ENCODE data around the gene MCF2L.

MCF2L gene

DNA sequence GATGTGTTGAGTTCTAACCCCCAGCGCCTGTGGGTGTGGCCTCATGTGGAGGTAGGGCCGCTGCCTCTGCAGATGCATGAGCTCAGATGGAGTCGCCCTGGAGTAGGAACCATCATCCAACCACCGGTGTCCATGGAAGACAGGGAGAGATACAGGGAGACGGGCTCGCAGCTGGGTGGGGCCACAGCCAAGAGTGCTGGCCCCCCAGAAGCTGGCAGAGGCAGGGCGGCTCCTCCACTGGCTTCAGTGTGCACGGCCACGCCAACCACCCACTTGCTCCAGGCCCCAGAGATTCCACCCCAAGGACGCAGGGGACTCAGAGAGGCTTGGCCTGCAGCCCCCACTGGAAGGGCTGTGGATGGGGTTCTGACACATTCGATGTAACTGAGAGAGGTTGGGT is 5.4 kb upstream of the MCF2L start:
- no peak for DNase-seq

DNA sequence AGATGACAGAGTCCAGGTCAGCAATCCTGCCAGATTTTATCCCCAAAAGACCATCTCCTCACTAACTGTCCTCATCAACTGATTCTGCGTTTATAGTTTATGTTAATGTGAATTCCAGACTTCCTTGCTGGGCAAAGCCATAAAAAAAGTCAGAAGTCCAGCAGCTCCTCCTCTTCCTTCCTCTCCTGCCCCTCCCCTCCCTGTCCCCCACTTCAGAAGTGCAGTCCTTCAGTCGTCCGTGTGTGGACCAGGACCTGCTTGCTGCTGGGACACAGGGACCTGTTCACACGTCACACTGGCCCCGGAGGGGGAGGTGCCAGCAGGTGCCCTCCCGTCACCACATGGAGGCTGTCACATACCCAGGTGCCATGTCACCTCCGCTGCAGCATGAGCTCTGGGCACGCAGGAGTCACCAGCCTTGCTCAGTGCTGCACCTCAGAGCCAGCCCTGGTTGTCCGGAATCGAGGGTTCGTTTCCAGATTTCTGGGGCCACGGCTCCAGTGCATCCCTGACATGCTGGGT is 4.0 kb upstream of the MCF2L start:
- DNase-seq = no peak

DNA sequence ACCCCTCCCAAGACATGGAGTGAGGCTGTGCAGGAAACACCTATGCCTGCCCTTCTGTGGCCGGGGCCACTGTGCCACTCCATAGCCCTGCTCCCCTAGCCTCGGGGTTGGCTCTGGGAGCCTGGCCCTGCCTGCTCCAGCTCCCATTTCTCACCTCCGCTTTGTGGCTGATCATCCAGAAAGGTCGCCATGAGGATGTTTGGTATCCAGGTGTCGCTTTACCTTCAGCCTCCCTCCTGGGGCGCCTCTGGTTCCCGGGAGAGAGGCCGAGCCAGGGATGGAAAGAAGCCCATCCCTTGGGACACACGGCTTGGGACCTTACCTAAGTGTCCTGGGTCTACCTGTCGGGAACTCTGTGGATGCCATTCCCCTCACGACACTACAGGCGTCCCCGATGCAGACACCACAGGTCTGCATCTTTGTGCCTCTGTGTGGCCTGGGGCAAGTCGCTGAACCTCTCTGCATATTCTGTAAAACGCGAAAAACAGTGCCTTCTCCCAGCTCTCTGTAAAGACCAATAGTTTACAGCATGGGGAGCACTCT is 3.4 kb upstream of the MCF2L start:
- no peak for DNase-seq

DNA sequence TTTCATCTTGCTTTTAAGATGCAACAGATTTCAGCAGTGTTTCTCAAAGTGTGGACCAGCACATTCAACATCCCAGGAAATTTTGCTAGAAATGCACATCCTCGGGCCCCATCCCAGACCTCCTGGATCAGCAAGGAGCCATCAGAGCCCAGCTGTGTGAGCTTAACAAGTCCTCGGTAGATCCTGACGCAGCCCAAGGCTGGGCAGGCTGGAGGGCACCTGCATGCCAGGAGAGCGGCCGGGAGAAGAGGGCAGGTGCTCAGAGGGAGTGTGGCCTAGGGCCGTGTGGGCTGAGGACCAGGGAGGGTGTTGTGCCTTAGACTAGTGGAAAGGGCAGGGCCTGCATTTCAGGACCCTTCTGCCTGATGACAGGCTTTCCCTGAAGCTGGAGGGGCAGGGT is 2.2 kb upstream of the MCF2L start:
- no peak for DNase-seq

DNA sequence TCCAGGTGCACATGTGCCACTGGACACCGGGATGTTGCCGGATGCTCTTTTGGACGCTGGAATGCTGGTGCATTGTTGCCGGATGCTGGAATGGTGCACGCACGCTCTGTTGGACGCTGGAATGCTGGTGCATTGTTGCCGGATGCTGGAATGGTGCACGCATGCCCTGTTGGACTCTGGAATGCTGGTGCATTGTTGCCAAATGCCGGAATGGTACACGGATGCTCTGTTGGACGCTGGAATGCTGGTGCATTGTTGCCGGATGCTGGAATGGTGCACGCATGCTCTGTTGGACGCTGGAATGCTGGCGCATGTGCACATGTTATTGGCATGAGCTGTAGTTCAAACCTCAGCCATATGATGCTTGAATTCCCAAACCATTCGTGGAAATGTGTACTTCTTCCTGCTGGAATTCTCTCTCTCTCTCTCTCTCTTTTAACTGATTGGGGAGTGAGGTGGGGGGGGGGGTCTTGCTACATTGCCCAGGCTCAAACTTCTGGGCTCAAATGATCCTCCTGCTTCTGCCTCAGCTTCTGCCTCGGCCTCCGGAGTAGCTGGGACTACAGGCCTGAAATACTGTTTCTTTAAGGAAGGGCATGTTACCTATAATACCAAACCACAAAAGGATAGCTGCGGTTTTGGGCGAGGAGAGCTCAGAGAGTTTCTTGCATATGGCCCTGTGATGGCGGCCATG is 1.2 kb upstream of the MCF2L start:
- DNase-seq = no peak

DNA sequence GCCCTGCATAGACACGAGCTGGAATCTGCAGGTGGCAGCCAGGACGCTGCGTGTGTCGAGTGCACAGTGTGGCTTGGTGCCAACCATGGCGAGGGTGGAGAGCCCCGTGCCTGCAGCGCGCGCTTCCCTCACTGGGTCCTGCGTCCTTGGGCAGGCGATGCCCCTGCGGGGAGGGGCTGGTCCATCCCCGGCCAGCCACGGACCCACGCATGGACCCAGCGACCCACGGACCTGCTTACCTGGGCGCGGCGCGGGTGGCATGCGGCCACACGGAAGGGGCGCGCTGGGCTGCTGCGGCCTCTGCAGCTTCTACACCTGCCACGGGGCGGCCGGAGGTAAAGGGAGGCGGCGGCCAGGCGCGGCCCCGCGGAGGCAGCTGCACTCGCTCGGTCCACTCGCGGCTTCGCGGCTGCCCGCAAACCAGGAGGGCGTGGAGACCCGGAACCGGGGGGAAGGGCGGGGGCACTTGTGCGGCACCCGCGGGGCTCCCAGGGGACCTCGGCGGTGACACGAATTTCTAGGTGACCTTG is 569 bp upstream of the MCF2L start:
- peak; percentile 29 to 39 for DNase-seq

DNA sequence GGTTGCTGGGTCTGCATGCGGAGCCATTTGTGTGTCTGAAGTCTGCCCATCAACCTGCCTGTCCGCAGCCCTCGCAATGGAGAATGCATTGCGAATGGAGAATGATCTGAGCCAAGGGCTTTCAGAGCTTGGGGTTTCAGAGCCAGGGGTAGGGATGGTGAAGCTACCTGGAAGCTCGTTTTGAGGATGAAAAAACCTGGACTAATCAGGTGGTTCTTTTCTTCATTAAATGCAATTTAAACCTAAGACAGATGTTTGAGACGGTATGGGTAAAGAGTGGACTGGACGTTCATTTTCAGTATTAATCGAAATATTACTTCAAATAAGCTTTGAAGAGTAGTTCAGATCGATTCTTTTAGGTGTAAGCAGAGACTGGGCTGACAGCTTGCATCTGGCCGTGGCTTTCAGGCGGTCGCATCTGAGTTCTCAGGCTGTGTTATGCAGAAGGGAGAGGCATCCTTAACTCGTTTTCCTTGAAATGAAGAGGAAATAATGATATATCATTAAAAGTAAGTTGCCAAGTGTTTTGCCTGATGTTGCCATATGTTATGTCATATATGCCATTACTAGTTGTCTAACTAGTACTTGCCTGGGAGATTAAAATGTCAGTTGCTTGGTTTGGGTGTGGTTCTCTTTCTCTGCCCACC is 801 bp downstream of the MCF2L start:
- DNase-seq = no peak

DNA sequence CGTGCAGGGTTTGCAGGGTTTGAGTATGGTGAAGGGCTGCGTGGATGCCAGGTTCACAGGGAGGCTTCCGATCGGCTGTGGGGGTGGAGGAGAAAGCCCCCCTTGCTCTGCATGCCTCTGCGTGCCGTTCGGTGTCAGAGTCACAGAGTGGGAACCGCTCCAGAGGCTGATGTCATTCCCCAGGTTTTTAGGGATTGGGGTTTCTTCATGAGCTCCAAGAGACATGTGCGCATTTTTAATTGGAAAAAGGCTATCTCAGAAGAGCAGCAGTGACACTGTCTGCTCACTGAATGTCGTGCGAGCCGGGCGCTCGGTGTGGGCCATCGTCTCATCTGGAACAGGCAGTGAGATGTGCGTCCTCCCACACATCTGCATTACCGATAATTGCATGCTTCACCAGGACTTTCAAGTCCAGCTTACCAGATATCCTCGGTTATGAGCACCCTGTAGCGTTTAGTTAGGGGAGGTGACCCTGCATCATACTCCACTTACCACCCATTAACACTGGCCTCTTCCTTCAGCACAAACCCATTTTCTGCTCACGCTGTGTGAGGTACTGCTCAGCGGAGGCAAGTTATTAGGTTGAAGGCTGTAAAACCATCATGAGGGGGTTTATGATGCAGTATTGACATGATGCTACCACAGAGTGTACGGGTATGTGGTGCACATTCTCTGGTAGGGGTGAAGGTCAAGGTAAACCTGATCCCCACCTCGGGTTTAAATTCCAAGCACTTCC is 1.7 kb downstream of the MCF2L start:
- no peak for DNase-seq

DNA sequence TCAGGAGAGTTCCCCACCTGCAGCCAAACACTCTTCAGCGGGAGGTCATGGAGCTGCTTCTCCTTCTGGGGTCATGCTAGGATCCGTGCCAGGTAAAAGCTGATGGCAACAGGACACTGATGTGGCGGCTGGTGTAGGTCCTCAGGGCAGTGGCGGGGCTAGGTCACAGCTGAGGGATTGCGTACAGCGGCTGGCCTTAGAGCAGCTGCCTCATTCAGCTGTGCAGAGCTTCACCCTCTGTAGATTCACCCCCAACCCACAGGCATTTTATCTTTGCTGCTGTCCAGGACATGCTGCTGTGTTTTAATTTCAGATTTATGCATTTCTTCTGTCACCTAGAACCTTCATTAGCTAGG is 2.3 kb downstream of the MCF2L start:
- DNase-seq = no peak

DNA sequence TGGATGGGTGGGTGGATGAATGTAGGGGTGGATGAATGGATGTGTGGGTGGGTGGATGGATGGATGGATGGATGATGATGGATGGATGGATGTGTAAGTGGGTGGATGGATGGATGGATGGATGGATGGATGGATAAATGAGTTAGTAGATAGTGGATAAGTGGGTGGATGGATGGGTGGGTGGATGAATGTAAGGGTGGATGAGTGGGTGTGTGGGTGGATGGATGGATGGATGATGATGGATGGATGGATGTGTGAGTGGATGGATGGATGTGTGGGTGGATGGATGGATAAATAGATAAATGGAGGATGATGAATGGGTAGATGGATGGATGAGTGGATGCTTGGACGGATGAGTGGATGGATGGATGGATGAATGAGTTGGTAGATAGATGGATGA is 3.2 kb downstream of the MCF2L start:
- no peak for DNase-seq

DNA sequence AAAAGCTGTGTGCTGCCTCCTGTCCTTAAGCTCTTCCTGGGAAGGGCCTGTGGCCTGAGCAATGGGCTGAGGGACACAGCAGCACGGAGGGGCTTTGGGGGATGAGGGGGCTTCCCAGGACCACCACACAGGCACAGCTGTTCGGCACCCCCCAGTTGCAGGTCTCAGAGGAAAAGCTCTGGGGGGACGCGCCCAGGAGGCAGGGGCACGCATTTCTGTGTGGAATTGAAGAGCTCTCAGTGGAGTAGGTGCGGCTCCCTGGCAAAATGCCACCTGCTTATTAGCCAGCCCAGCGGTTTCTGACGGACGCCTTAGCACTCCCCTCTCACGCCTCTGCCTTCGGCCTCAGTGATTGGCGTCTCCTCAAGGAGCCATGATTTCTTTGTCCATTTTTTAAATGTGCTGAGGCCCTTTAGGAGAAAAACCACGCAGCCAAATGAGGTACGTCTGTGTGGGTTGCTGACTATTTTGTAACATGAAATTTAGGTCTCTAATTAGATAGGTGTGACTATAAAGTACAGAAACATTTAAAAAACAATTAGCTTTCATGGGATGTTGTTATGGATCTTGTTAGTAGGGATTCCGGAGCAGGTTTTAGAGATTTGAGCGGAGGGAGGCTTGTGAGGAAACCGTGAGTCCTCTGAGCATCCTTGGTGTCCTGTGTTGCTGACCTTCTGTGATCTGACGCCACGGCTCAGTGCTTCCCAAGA is 4.0 kb downstream of the MCF2L start:
- no peak for DNase-seq

DNA sequence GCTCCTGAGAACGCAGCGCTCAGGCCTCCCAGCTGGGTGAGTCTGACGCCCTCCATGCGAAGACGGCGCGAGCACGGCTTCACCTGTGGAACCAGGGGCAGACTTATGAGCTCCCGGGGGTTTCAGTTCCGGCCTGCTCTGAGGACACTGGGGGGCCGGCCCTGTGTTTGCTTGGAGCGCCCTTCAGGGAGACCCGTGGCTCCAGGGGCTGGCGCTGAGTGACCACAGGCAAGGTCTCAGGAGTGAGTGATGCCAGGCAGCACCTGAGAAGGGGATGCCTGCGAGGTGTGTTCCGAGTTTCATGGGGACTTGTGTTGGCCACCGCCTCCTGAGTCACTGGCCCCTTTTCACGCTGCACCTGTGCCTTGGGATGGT is 4.5 kb downstream of the MCF2L start:
- DNase-seq = no peak

DNA sequence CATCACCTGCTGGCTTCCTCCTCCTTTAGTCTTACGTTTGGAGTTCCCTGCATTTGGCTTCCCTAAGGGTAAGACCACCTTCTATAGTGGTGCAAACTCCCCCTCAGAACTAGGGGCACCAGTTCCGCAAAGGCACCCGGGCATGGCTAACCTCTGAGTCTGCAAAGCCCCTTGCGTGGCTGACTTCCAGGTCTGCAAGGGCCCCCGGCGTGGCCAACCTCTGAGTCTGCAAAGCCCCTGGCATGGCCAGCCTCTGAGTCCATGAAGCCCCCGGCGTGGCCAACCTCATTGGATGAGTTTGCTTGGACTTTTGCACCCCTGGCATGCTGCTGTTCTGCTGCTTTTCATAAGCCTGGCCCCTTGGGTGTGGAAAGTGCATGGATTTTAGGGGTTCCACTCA is 5.1 kb downstream of the MCF2L start:
- DNase-seq = no peak

DNA sequence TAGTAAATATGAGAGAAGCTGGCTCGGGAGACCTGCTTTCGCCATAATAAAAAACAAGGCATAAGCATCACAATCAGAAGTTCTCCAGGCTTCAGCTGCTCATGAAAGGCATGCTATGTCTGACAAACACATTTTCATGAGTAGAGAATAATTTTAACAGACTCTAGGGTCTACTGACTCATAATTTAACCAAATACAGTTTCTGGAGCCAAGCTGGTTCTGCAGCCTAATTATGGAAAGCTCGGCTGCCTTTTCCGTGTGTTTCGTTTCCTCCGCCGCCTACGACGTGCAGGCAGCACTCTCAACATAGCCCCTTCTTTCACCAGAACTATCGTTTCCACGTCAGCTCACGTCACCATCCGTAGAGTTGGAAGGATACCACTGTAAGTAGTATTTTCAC is 5.7 kb downstream of the MCF2L start:
- no peak for DNase-seq

DNA sequence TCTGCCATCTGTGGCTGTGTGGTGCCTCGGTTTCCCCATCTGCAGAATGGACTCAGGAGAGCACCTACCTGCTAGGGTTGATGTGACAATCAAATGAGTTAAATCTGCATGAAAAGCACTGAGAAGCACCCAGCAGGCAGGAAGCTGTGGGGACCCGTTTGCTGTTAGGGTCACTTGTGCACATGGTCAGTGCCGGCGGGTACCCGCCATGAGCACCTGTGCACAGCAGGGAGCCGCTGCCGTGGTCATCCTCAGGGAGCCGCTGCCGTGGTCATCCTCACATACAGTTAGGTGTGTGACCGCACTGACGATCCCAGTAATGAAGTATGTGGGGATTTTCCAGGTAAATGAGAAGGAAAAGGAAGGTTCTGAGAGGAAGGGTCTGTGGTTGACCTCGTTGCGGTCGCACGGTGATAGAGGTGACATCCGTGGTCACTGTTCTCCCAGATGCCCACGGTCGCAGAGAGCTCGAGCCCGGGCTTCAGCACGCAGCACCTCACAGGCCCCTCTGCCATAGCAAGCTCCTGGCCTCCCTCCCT is 6.5 kb downstream of the MCF2L start:
- DNase-seq = no peak

DNA sequence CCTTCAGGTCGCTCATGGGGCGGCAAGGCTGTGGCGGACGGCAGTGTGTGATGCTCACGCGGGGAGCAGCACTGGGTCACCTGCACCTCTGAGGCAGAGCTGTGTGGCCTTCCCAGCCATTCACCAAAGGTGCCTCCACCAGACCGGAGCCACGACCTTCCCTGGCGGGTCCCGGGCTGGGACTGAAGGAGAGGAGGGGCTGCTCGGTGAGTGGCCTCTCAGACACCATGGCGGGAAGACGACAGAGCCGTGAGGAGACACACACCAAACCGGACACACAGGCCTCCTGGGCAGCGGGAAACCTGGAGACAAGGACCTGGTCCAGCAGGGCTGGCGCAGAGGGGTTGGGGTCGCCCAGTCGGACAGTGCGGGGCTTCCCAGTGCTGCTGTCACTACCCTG is 7.5 kb downstream of the MCF2L start:
- DNase-seq = no peak

DNA sequence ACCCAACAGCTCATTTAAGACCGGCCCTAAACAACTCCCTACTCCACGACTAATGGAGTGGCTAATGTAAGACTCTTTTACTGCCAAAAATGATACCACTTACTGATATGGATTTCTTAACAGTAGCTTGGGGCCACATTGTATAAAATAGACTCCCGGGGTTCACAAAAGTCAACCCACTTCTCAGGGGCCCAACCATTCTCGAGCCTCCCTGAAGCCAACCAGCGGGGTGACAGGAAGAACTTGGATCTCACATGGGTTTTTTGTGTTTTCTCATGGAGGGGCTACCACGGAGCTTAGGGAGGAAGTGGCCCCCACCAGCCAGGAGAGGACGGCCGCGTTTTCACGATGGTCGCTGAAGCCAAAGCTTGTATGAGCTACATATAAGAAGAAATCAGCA is 8.1 kb downstream of the MCF2L start:
- DNase-seq = no peak

DNA sequence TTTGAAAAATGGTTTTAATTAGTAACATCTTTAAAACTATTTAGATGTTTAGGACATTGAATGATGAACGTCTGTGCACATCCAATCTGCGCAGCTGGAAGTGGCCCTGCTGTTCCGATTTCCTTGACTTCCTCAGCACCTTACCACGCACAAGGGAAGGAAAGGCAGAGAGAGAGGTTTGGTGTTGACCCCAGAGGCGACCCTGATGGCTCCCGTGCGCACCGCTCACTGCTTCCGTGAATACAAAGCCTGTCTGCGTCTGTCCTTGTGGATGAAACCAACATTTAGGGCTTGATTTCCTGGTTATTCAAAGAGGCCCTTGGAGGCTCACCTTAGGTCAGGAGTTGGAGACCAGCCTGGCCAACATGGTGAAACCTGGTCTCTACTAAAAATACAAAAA is 8.5 kb downstream of the MCF2L start:
- no peak for DNase-seq

DNA sequence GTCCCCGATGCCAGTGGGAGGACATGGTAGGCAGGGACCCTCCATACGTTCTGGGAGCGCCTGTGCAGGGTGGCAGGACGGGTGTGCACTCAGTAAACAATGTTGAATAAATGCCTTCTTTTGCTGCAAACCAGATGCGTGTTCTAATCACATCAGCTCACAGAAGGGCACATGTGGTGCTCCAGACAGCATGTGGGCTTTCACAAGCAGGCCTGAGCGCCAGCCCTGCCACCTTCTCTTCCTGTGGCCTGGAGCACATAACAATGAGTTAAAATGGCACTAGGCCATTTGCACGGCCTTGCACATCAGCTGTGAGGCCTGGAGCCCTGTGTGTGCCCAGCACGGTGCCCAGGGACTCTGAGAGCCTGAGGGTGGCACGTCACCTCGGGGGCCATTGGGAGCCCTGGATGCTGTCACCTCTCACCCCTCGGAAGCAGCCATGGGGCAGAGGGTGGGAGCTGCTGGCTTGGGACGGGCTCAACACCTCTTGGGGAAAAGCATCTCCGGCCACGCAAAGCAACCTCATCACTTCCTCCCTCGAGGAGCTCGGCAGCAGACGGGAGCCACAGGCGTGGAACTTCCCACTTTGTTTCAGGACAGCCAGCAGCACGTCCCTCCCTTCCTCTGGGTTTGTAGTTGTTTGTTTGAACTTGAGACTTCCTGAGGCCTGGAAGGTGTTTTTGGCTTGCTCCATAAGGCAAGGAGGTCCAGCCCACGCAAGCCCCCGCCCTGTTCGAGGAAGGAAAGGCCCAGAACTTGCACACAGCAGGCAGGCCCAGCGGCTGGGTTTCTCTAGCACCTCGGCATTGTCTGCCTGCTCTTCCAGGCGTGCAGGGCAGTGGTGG is 9.8 kb downstream of the MCF2L start:
- DNase-seq = no peak

DNA sequence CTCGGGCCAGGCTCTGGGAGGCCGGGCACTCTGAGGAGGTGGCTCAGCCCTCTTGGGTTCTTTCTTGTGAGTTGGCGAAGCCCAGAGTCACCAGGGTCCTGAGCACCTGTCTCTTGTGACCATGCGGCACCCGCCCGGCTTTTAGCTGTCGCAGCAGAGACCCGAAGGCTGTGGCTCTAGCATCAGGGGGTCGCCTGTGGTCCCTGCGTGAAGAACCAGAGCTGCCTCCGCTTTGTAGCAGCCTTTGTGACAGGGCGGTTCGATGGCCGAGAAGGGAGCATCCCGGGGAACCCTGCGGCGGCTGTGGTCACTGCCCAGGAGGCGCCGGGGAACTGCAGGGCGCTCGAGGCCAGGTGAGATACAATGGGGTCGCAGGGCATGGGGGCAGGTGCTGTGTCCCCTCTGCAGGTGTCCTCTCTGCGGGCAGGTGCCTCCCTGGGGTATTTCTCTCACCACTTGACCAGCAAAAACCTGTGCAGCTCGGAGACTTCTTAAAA is 10.4 kb downstream of the MCF2L start:
- DNase-seq = no peak

DNA sequence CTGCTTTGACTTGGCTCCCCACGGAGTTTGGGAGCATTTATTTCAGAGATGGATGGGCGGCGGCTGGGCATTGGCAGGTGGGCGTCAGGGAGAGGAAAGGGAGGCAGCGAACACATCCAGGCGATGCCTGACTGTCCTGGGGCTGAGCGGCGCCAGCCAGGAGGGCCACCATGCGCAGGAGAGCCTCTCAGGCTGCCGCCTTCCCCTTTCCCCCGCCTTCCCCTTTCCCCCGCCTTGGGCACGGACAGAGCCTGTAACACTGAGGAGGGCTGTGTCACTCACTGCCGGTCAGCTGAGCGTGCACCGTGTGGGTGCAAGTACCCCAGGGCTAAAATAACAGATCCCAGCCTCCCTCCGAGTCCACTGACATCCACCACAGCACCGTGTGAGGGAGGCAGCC is 11.4 kb downstream of the MCF2L start:
- DNase-seq = no peak

DNA sequence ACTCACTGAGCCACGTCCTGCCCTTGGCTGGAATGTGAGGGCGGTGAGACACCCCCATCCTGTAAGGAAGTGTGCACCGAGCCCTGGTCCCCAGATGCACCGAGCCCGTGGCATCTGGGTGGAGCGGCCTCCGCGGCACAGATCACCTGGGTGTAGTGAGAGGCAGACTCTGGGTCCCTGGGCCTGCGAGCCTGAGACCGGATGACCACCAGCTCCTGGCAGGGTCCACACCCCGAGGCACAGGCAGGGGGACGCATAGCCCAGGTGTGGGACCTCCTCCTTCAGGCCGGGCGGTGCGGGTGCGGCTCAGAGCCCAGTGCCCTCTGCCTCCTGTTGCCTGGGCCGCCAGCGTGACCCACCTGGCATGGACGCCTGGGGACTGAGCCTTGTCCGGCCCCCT is 12.4 kb downstream of the MCF2L start:
- DNase-seq = no peak
